Right renal pelvis (tissue), 4 donors: ENCODE results near the gene MYH14. TPM values are rescaled to one million over a fixed set of nuclear protein-coding genes. Genes with fewer than 3 reads are reported as not detected.
"Not testable (repeated sequence)": the region's sequence is repeated elsewhere in the genome, so short reads cannot be mapped to it uniquely, and the experiment has no call there.

Source experiments
- DNase-seq, 4 donors: peaks; one replicate each; pipeline ENCODE4 v3.0.0-alpha.2; 2013; ENCODE audit warnings: low read depth in 4 of 4, low spot score in 3 of 4, missing footprints in 1 of 4
- polyA plus RNA-seq, 4 donors: library from polyadenylated mRNA; unstranded; fragments of 120-200 nt; gene quantifications; one replicate each; pipeline ENCODE4 v1.2.1, GENCODE V29; 2013; ENCODE audit not compliant: insufficient read length in 4 of 4

MYH14 gene
- polyA plus RNA-seq, 4 donors, result 20.2 to 31.6 (median 21.9) TPM

DNA sequence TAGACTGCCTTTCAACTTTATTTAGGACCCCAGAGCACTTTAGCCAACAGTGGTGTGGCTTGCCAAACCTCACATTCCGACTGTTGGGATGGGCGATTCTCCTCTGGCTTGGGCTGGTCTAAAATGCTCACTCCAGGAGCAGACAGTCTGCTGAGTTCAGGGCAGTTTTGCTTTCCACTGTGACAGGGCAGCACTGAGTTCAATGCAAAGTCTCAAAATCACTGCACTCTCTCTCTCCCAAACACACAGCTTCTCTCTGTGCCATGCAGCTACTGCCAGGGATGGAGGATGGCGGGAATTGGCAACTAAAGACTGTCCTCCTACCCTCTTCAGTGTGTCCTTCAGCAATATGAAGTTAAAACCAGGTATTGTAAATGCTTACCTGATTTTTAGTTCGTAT lies 148.8 kb downstream of the MYH14 start:
- no peak for DNase-seq

DNA sequence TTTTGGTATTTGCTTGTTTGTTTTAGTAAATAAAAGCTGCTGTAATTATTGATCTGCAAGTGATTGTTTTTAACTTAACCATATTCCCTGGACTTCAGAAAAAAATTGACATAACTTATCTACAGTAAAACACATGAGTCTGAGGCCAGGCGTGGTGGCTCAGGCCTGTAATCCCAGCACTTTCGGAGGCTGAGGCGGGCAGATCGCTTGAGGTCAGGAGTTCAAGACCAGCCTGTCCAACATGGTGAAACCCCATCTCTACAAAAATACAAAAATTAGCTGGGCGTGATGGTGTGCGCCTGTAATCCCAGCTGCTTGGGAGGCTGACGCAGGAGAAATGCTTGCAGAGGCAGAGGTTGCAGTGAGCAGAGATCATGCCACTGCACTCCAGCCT lies 150.1 kb downstream of the MYH14 start:
- DNase-seq, result not testable (repeated sequence)

DNA sequence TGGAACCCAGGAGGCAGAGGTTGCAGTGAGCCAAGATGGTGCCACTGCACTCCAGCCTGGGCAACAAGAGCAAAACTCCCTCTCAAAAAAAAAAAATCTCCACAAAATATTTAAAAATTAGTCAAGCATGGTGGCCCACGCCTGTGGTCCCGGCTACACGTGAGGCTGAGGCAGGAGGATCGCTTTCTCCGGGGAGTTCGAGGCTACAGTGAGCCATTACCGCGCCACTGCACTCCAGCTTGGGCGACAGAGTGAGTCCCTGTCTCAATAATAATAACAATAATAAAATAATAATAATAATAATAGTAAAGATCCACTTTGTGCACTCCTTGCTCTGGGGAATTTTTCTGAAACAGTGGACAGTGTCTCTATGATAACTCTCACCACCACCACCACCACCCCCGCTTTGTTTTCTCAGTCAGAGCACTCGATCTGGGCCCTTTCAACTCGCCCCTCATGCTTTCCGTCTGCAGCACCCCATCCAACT lies 153.3 kb downstream of the MYH14 start:
- no peak for DNase-seq

DNA sequence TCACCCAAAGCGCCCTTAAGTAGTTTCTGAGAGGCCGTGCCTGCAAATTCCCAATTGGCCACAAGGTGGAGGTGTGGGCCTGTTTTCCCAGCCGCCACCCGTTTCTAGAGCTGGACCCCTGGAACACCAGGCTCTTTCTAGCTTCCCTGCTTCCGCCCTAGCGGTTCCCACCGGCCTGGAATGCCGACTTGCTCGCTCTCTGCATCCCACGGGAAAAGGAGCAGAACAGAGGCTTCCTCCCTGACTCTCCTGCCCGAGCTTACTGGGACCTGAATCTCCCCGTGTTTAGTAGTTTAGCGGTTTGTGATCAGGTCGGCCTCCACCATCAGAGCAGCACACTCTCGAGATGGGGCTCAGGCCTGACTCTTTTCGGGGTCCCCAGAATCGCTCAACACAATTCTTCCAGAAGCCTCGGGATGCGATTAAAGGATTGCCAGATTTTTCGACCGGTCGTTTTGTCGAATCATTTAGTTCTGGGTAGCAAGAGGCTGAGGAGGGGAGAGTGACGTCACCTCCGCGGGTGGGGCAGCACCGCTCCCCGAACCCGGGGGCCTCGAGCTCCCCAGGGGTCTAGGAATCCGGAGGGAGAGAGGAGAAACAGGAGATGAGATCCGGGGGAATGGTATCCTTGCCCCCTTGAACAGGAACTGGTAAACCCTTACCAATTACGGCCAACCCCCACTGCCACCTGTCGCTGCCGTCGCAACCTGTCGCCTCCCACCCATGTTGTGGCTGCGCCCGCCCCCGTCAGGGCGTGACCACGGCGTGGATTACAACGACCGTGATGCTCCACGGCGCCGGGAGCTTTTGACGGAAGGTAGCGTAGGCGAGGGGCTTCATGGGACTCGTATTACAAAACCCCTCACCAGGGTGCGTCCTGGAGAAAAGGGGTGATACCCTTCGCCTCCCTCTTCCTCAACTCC lies 154.0 kb downstream of the MYH14 start:
- DNase-seq, result peak in 2 of 4 donors; percentile 56 to 59

DNA sequence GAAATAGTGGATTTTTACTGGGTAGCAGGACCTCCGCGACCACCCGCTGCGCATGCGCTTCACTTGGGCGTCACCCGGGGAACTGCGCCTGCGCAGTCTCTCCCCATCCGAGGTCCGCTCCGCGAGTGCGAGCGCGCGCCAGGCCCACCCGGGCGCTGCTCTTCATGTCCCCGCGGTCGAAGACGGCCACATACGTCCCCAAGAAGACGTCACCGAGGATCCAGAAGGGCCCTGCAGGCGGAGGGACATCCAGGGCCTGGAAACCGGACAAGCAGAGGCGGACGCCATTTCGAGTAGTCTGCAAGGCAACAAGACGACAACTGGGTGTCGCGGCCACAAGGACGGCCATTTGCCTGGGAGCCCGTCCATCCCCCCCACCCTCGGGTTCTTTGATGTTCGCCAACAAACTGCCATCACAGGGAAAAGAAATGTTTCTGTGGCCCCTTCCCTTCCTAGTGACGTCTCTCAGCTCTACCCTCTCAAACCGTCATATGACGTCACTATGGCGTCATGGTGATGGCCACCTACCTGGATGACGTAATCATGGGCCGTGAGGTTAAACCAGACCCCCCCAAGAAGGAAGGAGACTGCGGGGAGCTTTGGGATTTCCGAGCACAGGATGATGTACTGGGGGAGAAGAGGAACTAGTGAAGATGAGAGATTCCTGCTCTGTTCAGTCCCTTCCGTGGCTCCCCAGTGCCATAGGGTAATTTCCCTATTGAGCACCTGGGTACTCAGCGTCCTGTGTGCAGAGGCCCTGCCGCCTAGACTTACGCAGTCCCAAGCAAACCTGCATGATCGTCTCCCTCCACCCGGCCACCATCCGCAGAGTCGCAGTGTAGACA lies 155.3 kb downstream of the MYH14 start:
- DNase-seq, result peak in 3 of 4 donors; percentile 48 to 81 (median 52)

DNA sequence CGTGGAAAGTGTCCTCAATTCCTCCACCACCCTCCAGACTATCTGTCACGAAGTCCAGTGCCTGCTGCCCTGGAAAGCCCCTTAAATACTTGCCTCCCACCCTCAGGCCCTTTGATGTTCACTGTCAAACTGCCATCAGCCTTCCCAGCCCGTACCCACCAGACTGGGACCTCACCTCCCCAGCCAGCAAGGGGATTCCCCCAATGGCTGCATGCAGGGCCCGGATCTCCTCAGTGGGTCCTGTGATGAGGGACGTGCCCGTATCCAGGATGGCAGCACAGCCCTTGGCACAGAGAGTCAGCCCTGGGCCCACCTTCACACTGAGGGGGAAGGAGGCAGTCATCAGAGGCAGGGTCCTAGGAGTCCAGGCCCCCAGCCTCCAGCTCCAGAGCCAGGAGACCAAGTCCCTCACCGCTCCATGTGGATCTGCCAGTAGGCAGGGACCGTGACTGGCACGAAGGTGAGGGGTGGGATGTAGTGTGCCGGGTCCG lies 156.0 kb downstream of the MYH14 start:
- no peak for DNase-seq

Other genes starting within 250 kb of the MYH14 start
- gene SIGLEC11, start 242.4 kb upstream of the MYH14 start, polyA plus RNA-seq, result 1 to 10 TPM; 3.4 to 5.1 (median 4.8) TPM
- 10 to 100 TPM; 47.2 to 51.2 (median 48.2) TPM for gene VRK3, start 178.2 kb upstream of the MYH14 start, polyA plus RNA-seq
- gene ZNF473, start 177.6 kb upstream of the MYH14 start, polyA plus RNA-seq, result 10 to 100 TPM; 13.4 to 16.1 (median 15.7) TPM
- under 1 TPM; 0.19 to 0.42 (median 0.30) TPM for gene IZUMO2, start 40.3 kb upstream of the MYH14 start, polyA plus RNA-seq
- 10 to 100 TPM; 31.9 to 52.4 (median 36.7) TPM for gene KCNC3, start 125.8 kb downstream of the MYH14 start, polyA plus RNA-seq
- gene NAPSA, start 162.0 kb downstream of the MYH14 start, polyA plus RNA-seq, result 10 to 100 TPM in 2 of 4 donors, 1 to 10 TPM in 2; 8.5 to 11.2 (median 9.6) TPM
- 10 to 100 TPM; 28.6 to 47.2 (median 32.0) TPM for gene NR1H2, start 172.8 kb downstream of the MYH14 start, polyA plus RNA-seq
- 10 to 100 TPM; 23.4 to 34.4 (median 26.0) TPM for gene POLD1, start 180.7 kb downstream of the MYH14 start, polyA plus RNA-seq
- gene SPIB, start 215.3 kb downstream of the MYH14 start, polyA plus RNA-seq, result 1 to 10 TPM in 3 of 4 donors, under 1 TPM in 1; 0.46 to 1.7 (median 1.3) TPM
- 1 to 10 TPM in 1 of 4 donors, under 1 TPM in 3; 0.77 to 1.5 (median 0.90) TPM for gene MYBPC2, start 229.3 kb downstream of the MYH14 start, polyA plus RNA-seq